Activated CD8-positive, alpha-beta T cell treated with anti-CD3 and anti-CD28 coated beads, Interleukin-2, amount 10 ng/mL, durations not matched to agents 7 days and 5 days (primary cell): ENCODE data around the gene MMP24OS. TPM values are rescaled to one million over a fixed set of nuclear protein-coding genes. Genes with fewer than 3 reads are reported as not detected.

Experiments
- ATAC-seq: fragments of 150-1000 bp; cut with Tn5 transposase; one replicate; pipeline ENCODE4 v1.10.0; 2021; ENCODE audit warnings: moderate library complexity
- CTCF ChIA-PET: fragments of 350-600 bp; sonication (Branson Sonifier 250); formaldehyde crosslinking; loops from one replicate; lab custom pipeline; 2021; ENCODE audit warnings: antibody characterized with exemption; lab: Charles Lee
- POLR2A ChIA-PET: fragments of 350-600 bp; sonication (Branson Sonifier 250); formaldehyde crosslinking; loops from one replicate; lab custom pipeline; 2021; ENCODE audit warnings: antibody characterized with exemption; lab: Charles Lee
- DNase-seq: peaks from one replicate; pipeline ENCODE4 v3.0.0-alpha.2; 2020
- H3K27ac Mint-ChIP-seq: one replicate; pipeline ENCODE4 v1.8.0; 2021; ENCODE audit warnings: mild to moderate bottlenecking, mixed read lengths
- H3K27me3 Mint-ChIP-seq: one replicate; pipeline ENCODE4 v1.8.0; 2021; ENCODE audit warnings: low read depth, mixed read lengths
- H3K36me3 Mint-ChIP-seq: one replicate; pipeline ENCODE4 v1.8.0; 2021; ENCODE audit warnings: low read depth, mixed read lengths
- H3K4me1 Mint-ChIP-seq: one replicate; pipeline ENCODE4 v1.8.0; 2021; ENCODE audit warnings: low read depth, mixed read lengths
- H3K4me3 Mint-ChIP-seq: one replicate; pipeline ENCODE4 v1.8.0; 2021; ENCODE audit warnings: mild to moderate bottlenecking, mixed read lengths
- H3K9me3 Mint-ChIP-seq: one replicate; pipeline ENCODE4 v1.8.0; 2022; ENCODE audit warnings: mixed read lengths; ENCODE audit not compliant: insufficient read depth
- total RNA-seq, 2 experiments: library from RNA; stranded (reverse); gene quantifications; one replicate each; pipeline ENCODE4 v1.2.3, GENCODE V29; 2021

The MMP24OS gene
- total RNA-seq, 2 experiments from 2014 or later, result 42.0 to 43.1 TPM

DNA sequence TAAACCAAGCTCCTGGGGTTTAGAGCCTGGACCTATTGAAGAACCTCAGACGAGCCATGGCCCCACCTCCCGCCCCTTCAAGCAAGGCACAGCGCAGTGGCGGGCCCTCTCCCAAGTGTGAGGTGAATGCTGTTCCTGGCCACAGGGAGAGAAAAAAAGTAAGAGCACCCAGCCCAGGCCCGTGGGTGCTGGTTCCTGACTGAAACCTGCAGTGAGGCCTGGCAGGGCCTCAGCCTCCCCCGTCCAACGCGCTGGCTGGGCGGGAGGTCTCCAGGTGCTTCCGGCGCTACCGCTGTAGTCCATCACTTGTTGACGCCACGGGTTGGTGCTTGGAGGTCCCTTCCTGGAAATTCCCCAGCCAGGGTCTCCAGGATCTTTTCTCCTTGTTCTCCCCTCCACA, 19.8 kb upstream of the MMP24OS start:
- ATAC-seq (no peak), DNase-seq (no peak)
- H3K27me3 Mint-ChIP-seq, result peaks cover 2% of the 10 kb centered on the region
- ChIA-PET CTCF (interaction anchor here (0.9 kb wide), 2 partner anchors 26 to 153 kb away, joined by 3 read pairs; no protein-coding TSS in a partner anchor), POLR2A (interaction anchor here (1.6 kb wide), 1 partner anchor 14 kb away, joined by 5 read pairs; no protein-coding TSS in a partner anchor)
- H3K9me3 Mint-ChIP-seq, result no peaks in the 10 kb centered on the region
- no peak overlapping the region for H3K27ac Mint-ChIP-seq
- H3K4me3 Mint-ChIP-seq, result no peak overlapping the region
- no peaks in the 10 kb centered on the region for H3K36me3 Mint-ChIP-seq
- no peaks in the 10 kb centered on the region for H3K4me1 Mint-ChIP-seq

- DNase-seq, result no peak
- Mint-ChIP-seq H3K36me3 (no peaks in the 10 kb centered on the region), H3K4me1 (no peaks in the 10 kb centered on the region), H3K27me3 (peaks cover 2% of the 10 kb centered on the region), H3K9me3 (no peaks in the 10 kb centered on the region), H3K4me3 (no peak overlapping the region), H3K27ac (no peak overlapping the region)
- no peak for ATAC-seq
- POLR2A ChIA-PET, result interaction anchor here (1.6 kb wide), 1 partner anchor 13 kb away, joined by 5 read pairs; no protein-coding TSS in a partner anchor
- CTCF ChIA-PET, result interaction anchor here (0.9 to 1.4 kb wide), 2 partner anchors 151 to 152 kb away, joined by 3 to 4 read pairs; no protein-coding TSS in a partner anchor
These were observed 19.2 kb upstream of the MMP24OS start for GRCh38 chr20:35297155-35297554.

GRCh38 chr20:35296101-35296554, 18.2 kb upstream of the MMP24OS start:
- Mint-ChIP-seq H3K36me3 (no peaks in the 10 kb centered on the region), H3K9me3 (no peaks in the 10 kb centered on the region), H3K27me3 (peaks cover 2% of the 10 kb centered on the region), H3K4me3 (no peak overlapping the region), H3K27ac (no peak overlapping the region), H3K4me1 (no peaks in the 10 kb centered on the region)
- ChIA-PET CTCF (interaction anchor here (1.4 kb wide), 1 partner anchor 152 kb away, joined by 4 read pairs; no protein-coding TSS in a partner anchor), POLR2A (interaction anchor here (1.6 kb wide), 1 partner anchor 12 kb away, joined by 5 read pairs; no protein-coding TSS in a partner anchor)
- DNase-seq (no peak), ATAC-seq (no peak)

GRCh38 chr20:35295674-35296073, 17.8 kb upstream of the MMP24OS start:
- H3K4me3 Mint-ChIP-seq, result no peak overlapping the region
- no peaks in the 10 kb centered on the region for H3K36me3 Mint-ChIP-seq
- DNase-seq (no peak), ATAC-seq (no peak)
- H3K27ac Mint-ChIP-seq, result no peak overlapping the region
- H3K4me1 Mint-ChIP-seq, result no peaks in the 10 kb centered on the region
- POLR2A ChIA-PET, result no interaction called here
- no peaks in the 10 kb centered on the region for H3K9me3 Mint-ChIP-seq
- CTCF ChIA-PET, result interaction anchor here (1.4 kb wide), 1 partner anchor 152 kb away, joined by 4 read pairs; no protein-coding TSS in a partner anchor
- H3K27me3 Mint-ChIP-seq, result peaks cover 2% of the 10 kb centered on the region

GRCh38 chr20:35295058-35295457, 17.1 kb upstream of the MMP24OS start:
- CTCF ChIA-PET, result interaction anchor here (1.1 kb wide), 1 partner anchor 12 kb away, joined by 4 read pairs; no protein-coding TSS in a partner anchor
- Mint-ChIP-seq H3K4me1 (no peaks in the 10 kb centered on the region), H3K4me3 (no peak overlapping the region), H3K9me3 (no peaks in the 10 kb centered on the region), H3K36me3 (no peaks in the 10 kb centered on the region), H3K27ac (no peak overlapping the region), H3K27me3 (peaks cover 2% of the 10 kb centered on the region)
- ATAC-seq (no peak), DNase-seq (no peak)
- POLR2A ChIA-PET, result no interaction called here

GRCh38 chr20:35294293-35294685, 16.4 kb upstream of the MMP24OS start:
- Mint-ChIP-seq H3K4me3 (no peak overlapping the region), H3K36me3 (no peaks in the 10 kb centered on the region), H3K27me3 (peaks cover 2% of the 10 kb centered on the region), H3K27ac (no peak overlapping the region), H3K9me3 (no peaks in the 10 kb centered on the region), H3K4me1 (no peaks in the 10 kb centered on the region)
- CTCF ChIA-PET, result interaction anchor here (0.6 to 1.1 kb wide), 2 partner anchors 9 to 13 kb away, joined by 3 to 4 read pairs; no protein-coding TSS in a partner anchor
- ATAC-seq (no peak), DNase-seq (no peak)
- POLR2A ChIA-PET, result interaction anchor here (0.6 kb wide), 1 partner anchor 155 kb away, joined by 3 read pairs; no protein-coding TSS in a partner anchor

GRCh38 chr20:35293303-35294292, 15.7 kb upstream of the MMP24OS start:
- Mint-ChIP-seq H3K27ac (no peak overlapping the region), H3K9me3 (no peaks in the 10 kb centered on the region), H3K27me3 (peaks cover 2% of the 10 kb centered on the region), H3K4me1 (no peaks in the 10 kb centered on the region), H3K36me3 (no peaks in the 10 kb centered on the region), H3K4me3 (no peak overlapping the region)
- ChIA-PET CTCF (interaction anchor here (0.6 to 1.0 kb wide), 3 partner anchors 9 to 466 kb away, joined by 3 read pairs; no protein-coding TSS in a partner anchor), POLR2A (interaction anchor here (0.6 to 1.3 kb wide), 2 partner anchors 9 to 155 kb away, joined by 3 to 5 read pairs; partner anchors contain the start of gene EIF6)
- DNase-seq, result no peak
- no peak for ATAC-seq

- H3K9me3 Mint-ChIP-seq, result no peaks in the 10 kb centered on the region
- DNase-seq (no peak), ATAC-seq (no peak)
- no peaks in the 10 kb centered on the region for H3K36me3 Mint-ChIP-seq
- H3K4me1 Mint-ChIP-seq, result no peaks in the 10 kb centered on the region
- no peak overlapping the region for H3K4me3 Mint-ChIP-seq
- ChIA-PET POLR2A (interaction anchor here (0.6 to 1.3 kb wide), 2 partner anchors 8 to 178 kb away, joined by 3 to 5 read pairs; partner anchors contain the start of gene EIF6), CTCF (interaction anchor here (1.0 kb wide), 1 partner anchor 10 kb away, joined by 3 read pairs; no protein-coding TSS in a partner anchor)
- H3K27ac Mint-ChIP-seq, result no peak overlapping the region
- peaks cover 2% of the 10 kb centered on the region for H3K27me3 Mint-ChIP-seq
These were observed 14.8 kb upstream of the MMP24OS start for GRCh38 chr20:35292504-35293285.

- ChIA-PET POLR2A (interaction anchor here (0.6 to 1.3 kb wide), 2 partner anchors 7 to 179 kb away, joined by 3 to 5 read pairs; partner anchors contain the start of gene EIF6), CTCF (no interaction called here)
- DNase-seq (no peak), ATAC-seq (no peak)
- Mint-ChIP-seq H3K27me3 (peaks cover 2% of the 10 kb centered on the region), H3K27ac (no peak within 1 kb of the TSS), H3K4me3 (no peak within 1 kb of the TSS), H3K36me3 (no peaks in the 10 kb centered on the region), H3K9me3 (no peaks in the 10 kb centered on the region), H3K4me1 (no peaks in the 10 kb centered on the region)
These were observed 14.0 kb upstream of the MMP24OS start, which contains the start of gene FAM83C for GRCh38 chr20:35291654-35292503. Gene FAM83C, minus strand, starts transcription at chr20:35292425. Its CDS starts 121 bp downstream, at chr20:35292304.

- Mint-ChIP-seq H3K9me3 (no peaks in the 10 kb centered on the region), H3K4me1 (peaks cover 2% of the 10 kb centered on the region), H3K4me3 (no peak overlapping the region), H3K27me3 (peaks cover 2% of the 10 kb centered on the region), H3K36me3 (no peaks in the 10 kb centered on the region), H3K27ac (no peak overlapping the region)
- ATAC-seq (no peak), DNase-seq (no peak)
- CTCF ChIA-PET, result interaction anchor here (1.2 kb wide), 1 partner anchor 13 kb away, joined by 4 read pairs; no protein-coding TSS in a partner anchor
- POLR2A ChIA-PET, result no interaction called here
These were observed 13.0 kb upstream of the MMP24OS start for GRCh38 chr20:35290887-35291417.
